ENCODE results near the gene ATXN7L1. TPM values are rescaled to one million over a fixed set of nuclear protein-coding genes. Genes with fewer than 3 reads are reported as not detected.
A peak's percentile ranks its signal among the peaks of the same experiment; 100 is the strongest.

Gene ATXN7L1
- total and polyA plus RNA-seq, 2 of the 8 experiments (the other 6 are each of a cell fraction or from before 2014, with no cell fraction given): 14.3 to 34.0 TPM

DNA sequence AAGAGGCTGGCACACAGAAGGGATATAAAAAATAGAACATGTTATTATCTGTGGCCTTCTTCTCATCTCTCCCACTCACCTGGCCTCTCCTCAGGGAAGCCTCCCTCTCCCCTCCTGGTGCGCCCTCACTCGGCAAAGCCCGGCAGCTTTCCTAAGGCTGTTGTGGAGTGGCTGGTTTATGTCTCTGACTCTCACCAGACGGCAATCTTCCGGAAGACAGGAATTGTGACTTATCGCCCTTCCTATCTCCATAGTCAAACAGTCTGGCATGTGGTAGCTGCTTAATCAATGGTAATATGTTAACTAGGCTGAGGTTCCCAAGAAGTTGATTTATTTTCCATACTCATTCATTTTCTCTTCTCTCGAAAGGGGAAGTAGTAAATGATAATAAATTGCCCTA, 78.7 kb downstream of the ATXN7L1 start:
- H3K23ac ChIP-seq (ENCODE audit: insufficient read length): no peak overlapping the region
- H2BK20ac ChIP-seq (ENCODE audit: low read length): no peak overlapping the region
- POLR2A ChIA-PET (ENCODE audit: partially characterized antibody): interaction anchor here (1.6 to 2.4 kb wide), 2 partner anchors 14 to 23 kb away, joined by 3 to 11 read pairs; no protein-coding TSS in a partner anchor
- H3K23me2 ChIP-seq (ENCODE audit: low read depth, low read length): no peaks in the 10 kb centered on the region
- no peak overlapping the region for H4K8ac ChIP-seq (ENCODE audit: extremely low read depth, insufficient read depth, low read length)
- H3K27ac ChIP-seq (ENCODE audit: low read depth, low read length): no peak overlapping the region
- no peaks in the 10 kb centered on the region for H3K9me3 ChIP-seq (ENCODE audit: insufficient read depth in 2 of 2, low read depth in 1 of 2, low read length in 1 of 2)
- H3K4me1 ChIP-seq (replicated peaks in 1 of 4; ENCODE audit: control insufficient read depth in 3 of 4, insufficient read depth in 4 of 4, low read length in 3 of 4): peaks cover 2 to 13% (median 8%) of the 10 kb centered on the region in 4 experiments; a peak in 6 of 7 replicates
- no peak overlapping the region for H2AFZ ChIP-seq (ENCODE audit: low read length)
- no peaks in the 10 kb centered on the region for H3K36me3 ChIP-seq (ENCODE audit: control insufficient read depth in 2 of 4, insufficient read depth in 4 of 4, low read length in 3 of 4)
- FAIRE-seq (no peak), DNase-seq (ENCODE audit: low read depth in 1 of 2, low spot score in 2 of 2) (no peak)
- CTCF ChIA-PET (ENCODE audit: partially characterized antibody): interaction anchor here (0.5 to 9.3 kb wide), 20 partner anchors 8 to 244 kb away, joined by 3 to 107 read pairs (median 4); no protein-coding TSS in a partner anchor
- no peak overlapping the region for H2BK5ac ChIP-seq (ENCODE audit: low read depth, low read length)
- TF ChIP-seq BACH1 (IDR thresholded peaks at IDR 0.05; ENCODE audit: low read length) (no peak), RAD21 (IDR thresholded peaks at IDR 0.05 in 1 of 2, conservative IDR thresholded peaks at IDR 0.05 in 1 of 2; ENCODE audit: low read depth in 2 of 2, low read length in 2 of 2) (peak in 1 of 2 experiments; percentile 28; a peak in 1 of 4 replicates)
- TF ChIP-seq, protein P1, sequence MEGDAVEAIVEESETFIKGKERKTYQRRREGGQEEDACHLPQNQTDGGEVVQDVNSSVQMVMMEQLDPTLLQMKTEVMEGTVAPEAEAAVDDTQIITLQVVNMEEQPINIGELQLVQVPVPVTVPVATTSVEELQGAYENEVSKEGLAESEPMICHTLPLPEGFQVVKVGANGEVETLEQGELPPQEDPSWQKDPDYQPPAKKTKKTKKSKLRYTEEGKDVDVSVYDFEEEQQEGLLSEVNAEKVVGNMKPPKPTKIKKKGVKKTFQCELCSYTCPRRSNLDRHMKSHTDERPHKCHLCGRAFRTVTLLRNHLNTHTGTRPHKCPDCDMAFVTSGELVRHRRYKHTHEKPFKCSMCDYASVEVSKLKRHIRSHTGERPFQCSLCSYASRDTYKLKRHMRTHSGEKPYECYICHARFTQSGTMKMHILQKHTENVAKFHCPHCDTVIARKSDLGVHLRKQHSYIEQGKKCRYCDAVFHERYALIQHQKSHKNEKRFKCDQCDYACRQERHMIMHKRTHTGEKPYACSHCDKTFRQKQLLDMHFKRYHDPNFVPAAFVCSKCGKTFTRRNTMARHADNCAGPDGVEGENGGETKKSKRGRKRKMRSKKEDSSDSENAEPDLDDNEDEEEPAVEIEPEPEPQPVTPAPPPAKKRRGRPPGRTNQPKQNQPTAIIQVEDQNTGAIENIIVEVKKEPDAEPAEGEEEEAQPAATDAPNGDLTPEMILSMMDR (IDR thresholded peaks at IDR 0.05; ENCODE audit: control extremely low read depth in 1 of 3, insufficient read depth in 1 of 3, low read depth in 1 of 3, low read length in 3 of 3): peak in 1 of 3 experiments; percentile 11; a peak in 1 of 4 replicates
- H2AK5ac ChIP-seq (ENCODE audit: low read depth, low read length): no peak overlapping the region
- no peak overlapping the region for H3K56ac ChIP-seq (replicated peaks; ENCODE audit: insufficient read length, low read depth, low read length)
- no peak overlapping the region for H4K5ac ChIP-seq (ENCODE audit: insufficient read length, low read depth, low read length)
- H2BK12ac ChIP-seq (ENCODE audit: low read depth, low read length): no peak overlapping the region
- H4K91ac ChIP-seq (replicated peaks; ENCODE audit: insufficient read length, low read length): no peak overlapping the region
- H3K27me3 ChIP-seq (replicated peaks in 1 of 4; ENCODE audit: control insufficient read depth in 3 of 4, extremely low read depth in 1 of 4, insufficient read depth in 3 of 4, low read length in 3 of 4): no peaks in the 10 kb centered on the region
- H2BK120ac ChIP-seq (replicated peaks; ENCODE audit: low read depth, low read length): no peak overlapping the region
- no peak overlapping the region for H3K14ac ChIP-seq (ENCODE audit: insufficient read length)
- H3K9ac ChIP-seq (replicated peaks in 1 of 4; ENCODE audit: extremely low read depth in 1 of 4, low read depth in 3 of 4, low read length in 3 of 4): no peak overlapping the region
- H3K18ac ChIP-seq (ENCODE audit: extremely low read depth, low read length): no peak overlapping the region
- H3K4me3 ChIP-seq (ENCODE audit: extremely low read depth in 1 of 4, insufficient read depth in 2 of 4, low read depth in 3 of 4, low read length in 4 of 4): no peak overlapping the region
- H3K4ac ChIP-seq (replicated peaks; ENCODE audit: insufficient read length, low read depth, low read length): no peak overlapping the region
- H4K20me1 ChIP-seq (replicated peaks in 1 of 2; ENCODE audit: control insufficient read depth in 1 of 2, insufficient read depth in 2 of 2, low read length in 2 of 2): peaks cover 8 to 12% of the 10 kb centered on the region in 2 experiments
- H3K4me2 ChIP-seq (ENCODE audit: insufficient read depth in 1 of 2, low read depth in 2 of 2, low read length in 2 of 2): no peak overlapping the region
- WGBS, 2 experiments (ENCODE audit: extremely low coverage in 1 of 2, insufficient coverage in 1 of 2, insufficient read length in 1 of 2, insufficient replicate concordance in 2 of 2, low coverage in 1 of 2, low lambda C conversion rate in 2 of 2, missing lambda C conversion rate in 1 of 2): 85% methylated on average over 7 of the region's 7 CpGs; no CpG with 5 or more reads in 1 of the 2 experiments
- H3K79me1 ChIP-seq (ENCODE audit: low read depth, low read length): peaks cover 2% of the 10 kb centered on the region; the same call in 1 of the 2 replicates
- H3K79me2 ChIP-seq (ENCODE audit: control insufficient read depth in 1 of 2, insufficient read depth in 2 of 2, low read length in 2 of 2): no peaks in the 10 kb centered on the region
- no peak overlapping the region for H2BK15ac ChIP-seq (ENCODE audit: low read length)

Data from H1 (cell line).